DMS153 treated with DMSO at 0.1 percent for 48 hours (cell line): ENCODE measurements around the gene RPL4.
"Not testable (repeated sequence)": the region's sequence is repeated elsewhere in the genome, so short reads cannot be mapped to it uniquely, and the experiment has no call there.

Experiments
- DNase-seq: peaks from one replicate; lab custom pipeline; 2025; ENCODE audit not compliant: unreplicated experiment; lab: John Stamatoyannopoulos, UW

The RPL4 gene

GRCh38 chr15:66491846-66492245 is 12.8 kb downstream of the RPL4 start:
- DNase-seq, result no peak

- DNase-seq, result no peak
Measured at GRCh38 chr15:66489179-66489791, 15.4 kb downstream of the RPL4 start.

- DNase-seq, result no peak
Measured at GRCh38 chr15:66488525-66488924, 16.1 kb downstream of the RPL4 start.

GRCh38 chr15:66486887-66487286 is 17.8 kb downstream of the RPL4 start:
- DNase-seq, result no peak

- no peak for DNase-seq
Measured at GRCh38 chr15:66484539-66485112, 20.0 kb downstream of the RPL4 start.

- no peak for DNase-seq
Measured at GRCh38 chr15:66483131-66483566, 21.5 kb downstream of the RPL4 start.

- DNase-seq, result no peak
Measured at GRCh38 chr15:66482539-66482938, 22.1 kb downstream of the RPL4 start.

- DNase-seq, result no peak
Measured at GRCh38 chr15:66481107-66481856, 23.4 kb downstream of the RPL4 start.

- no peak for DNase-seq
Measured at GRCh38 chr15:66480267-66480666, 24.4 kb downstream of the RPL4 start.

- DNase-seq, result no peak
Measured at GRCh38 chr15:66477011-66477410, 27.6 kb downstream of the RPL4 start.

- no peak for DNase-seq
Measured at GRCh38 chr15:66476535-66476934, 28.1 kb downstream of the RPL4 start.

GRCh38 chr15:66474963-66475362 is 29.7 kb downstream of the RPL4 start:
- DNase-seq, result no peak

- no peak for DNase-seq
Measured at GRCh38 chr15:66474135-66474534, 30.5 kb downstream of the RPL4 start.

- DNase-seq, result no peak
Measured at GRCh38 chr15:66472176-66472999, 32.3 kb downstream of the RPL4 start.

- DNase-seq, result not testable (repeated sequence)
Measured at GRCh38 chr15:66470825-66471224, 33.8 kb downstream of the RPL4 start.

GRCh38 chr15:66467162-66468040 is 37.3 kb downstream of the RPL4 start:
- DNase-seq, result not testable (repeated sequence)

- DNase-seq, result not testable (repeated sequence)
Measured at GRCh38 chr15:66465294-66465693, 39.4 kb downstream of the RPL4 start.

GRCh38 chr15:66462627-66463026 is 42.0 kb downstream of the RPL4 start:
- DNase-seq, result no peak

- no peak for DNase-seq
Measured at GRCh38 chr15:66461917-66462316, 42.7 kb downstream of the RPL4 start.

GRCh38 chr15:66461294-66461693 is 43.4 kb downstream of the RPL4 start:
- DNase-seq, result not testable (repeated sequence)
